Midbrain (tissue), 1 donor: Measurements from ENCODE around the gene ME3.
"Not testable (repeated sequence)": the region's sequence is repeated elsewhere in the genome, so short reads cannot be mapped to it uniquely, and the experiment has no call there.

ENCODE experiments used
- DNase-seq: peaks from one replicate; lab custom pipeline; 2025; lab: John Stamatoyannopoulos, UW

The ME3 gene

DNA sequence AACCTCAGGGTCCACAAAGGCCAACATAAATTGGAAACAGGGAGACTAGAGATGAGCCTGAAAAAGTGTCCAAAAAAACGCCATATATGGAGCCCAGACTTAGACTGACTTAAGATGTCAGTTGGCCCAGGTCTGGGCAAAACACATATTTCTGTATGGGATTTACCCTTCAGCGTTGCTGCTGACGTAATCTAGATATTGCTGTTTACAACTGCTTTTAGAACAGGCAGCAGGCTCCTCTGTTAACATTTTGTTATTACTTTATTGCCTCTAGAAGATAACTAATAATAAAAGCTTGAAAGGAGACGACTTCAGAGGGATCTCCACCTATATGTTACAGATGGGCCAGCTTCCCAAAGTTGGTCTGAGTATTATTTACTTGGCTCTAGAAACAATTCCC lies 8.7 kb downstream of the ME3 start:
- DNase-seq: no peak

DNA sequence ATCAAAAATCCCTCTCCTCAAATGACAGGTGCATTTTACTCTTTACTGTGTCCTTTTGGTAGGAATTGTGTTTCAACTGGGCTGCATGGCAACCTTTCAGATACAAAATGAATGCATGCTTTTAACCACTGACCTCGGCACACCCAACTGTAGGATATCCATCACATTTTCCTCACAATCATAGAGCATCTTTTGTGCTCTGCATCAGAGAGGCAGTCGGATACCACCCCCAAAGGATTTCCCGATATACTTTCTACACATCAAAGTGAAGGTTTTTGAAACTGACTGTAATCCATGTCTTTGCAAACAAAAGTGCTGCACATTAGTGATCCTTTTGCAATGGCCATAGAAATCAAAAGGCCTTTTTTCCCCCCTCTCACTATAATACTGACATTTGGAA lies 9.1 kb downstream of the ME3 start:
- DNase-seq: no peak

GRCh38 chr11:86660736-86661135 lies 11.7 kb downstream of the ME3 start:
- DNase-seq: no peak

GRCh38 chr11:86660088-86660487 lies 12.3 kb downstream of the ME3 start:
- DNase-seq: no peak

GRCh38 chr11:86658534-86658933 lies 13.9 kb downstream of the ME3 start:
- no peak for DNase-seq

DNA sequence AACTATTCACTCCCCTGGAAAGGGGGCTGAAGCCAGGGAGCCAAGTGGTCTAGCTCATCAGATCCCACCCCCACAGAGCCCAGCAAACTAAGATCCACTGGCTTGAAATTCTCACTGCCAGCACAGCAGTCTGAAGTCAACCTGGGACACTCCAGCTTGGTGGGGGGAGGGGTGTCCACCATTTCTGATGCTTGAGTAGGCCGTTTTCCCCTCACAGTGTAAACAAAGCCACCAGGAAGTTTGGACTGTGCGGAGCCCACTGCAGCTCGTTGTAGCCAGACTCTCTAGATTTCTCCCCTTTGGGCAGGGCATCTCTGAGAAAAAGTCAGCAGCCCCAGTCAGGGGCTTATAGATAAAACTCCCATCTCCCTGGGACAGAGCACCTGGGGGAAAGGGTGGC lies 27.2 kb downstream of the ME3 start:
- not testable (repeated sequence) for DNase-seq

- no peak for DNase-seq
Measured at GRCh38 chr11:86644291-86644690, 28.1 kb downstream of the ME3 start.

GRCh38 chr11:86641537-86642261 lies 30.7 kb downstream of the ME3 start:
- DNase-seq: no peak

GRCh38 chr11:86639137-86639536 lies 33.3 kb downstream of the ME3 start:
- DNase-seq: no peak

GRCh38 chr11:86638673-86639072 lies 33.7 kb downstream of the ME3 start:
- no peak for DNase-seq

GRCh38 chr11:86637988-86638387 lies 34.4 kb downstream of the ME3 start:
- no peak for DNase-seq

- DNase-seq: no peak
Measured at GRCh38 chr11:86636275-86636674, 36.1 kb downstream of the ME3 start.

DNA sequence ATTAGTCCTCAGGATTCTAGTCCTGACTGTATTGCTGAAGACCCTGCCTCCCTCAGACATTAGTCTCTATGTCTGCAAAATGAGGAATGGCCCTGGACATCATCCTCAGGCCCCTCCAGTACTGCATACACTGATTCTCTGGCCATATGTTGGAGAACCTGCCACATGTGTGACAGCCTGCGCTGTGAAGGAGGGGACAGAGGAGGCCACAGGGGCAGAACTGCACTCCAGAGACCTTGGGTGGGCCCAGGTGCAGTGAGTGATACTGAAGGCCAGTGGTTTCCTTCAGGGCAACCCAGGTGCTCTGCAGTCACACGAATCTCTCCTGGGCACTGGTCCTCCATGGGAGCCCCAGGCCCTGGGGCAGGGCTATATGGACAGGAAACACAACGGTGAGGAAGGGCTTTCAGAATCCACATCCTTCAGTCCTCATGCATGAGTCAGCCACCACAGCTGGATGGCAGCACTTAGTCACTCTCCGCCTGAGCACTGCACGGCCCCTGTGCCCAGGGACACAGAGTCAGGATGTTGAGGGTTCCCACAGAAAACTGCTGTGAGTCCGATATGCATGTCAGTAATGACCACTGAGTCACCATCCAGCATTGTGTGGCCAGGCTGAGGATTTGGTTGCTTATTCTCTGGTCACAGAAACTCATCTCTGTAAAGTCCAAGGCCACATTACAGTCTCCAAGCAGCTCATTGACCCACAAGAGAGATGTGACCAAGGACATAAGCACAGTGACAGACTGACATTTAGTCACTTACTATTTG lies 39.7 kb downstream of the ME3 start:
- DNase-seq: no peak

- no peak for DNase-seq
Measured at GRCh38 chr11:86630229-86630981, 42.0 kb downstream of the ME3 start.

DNA sequence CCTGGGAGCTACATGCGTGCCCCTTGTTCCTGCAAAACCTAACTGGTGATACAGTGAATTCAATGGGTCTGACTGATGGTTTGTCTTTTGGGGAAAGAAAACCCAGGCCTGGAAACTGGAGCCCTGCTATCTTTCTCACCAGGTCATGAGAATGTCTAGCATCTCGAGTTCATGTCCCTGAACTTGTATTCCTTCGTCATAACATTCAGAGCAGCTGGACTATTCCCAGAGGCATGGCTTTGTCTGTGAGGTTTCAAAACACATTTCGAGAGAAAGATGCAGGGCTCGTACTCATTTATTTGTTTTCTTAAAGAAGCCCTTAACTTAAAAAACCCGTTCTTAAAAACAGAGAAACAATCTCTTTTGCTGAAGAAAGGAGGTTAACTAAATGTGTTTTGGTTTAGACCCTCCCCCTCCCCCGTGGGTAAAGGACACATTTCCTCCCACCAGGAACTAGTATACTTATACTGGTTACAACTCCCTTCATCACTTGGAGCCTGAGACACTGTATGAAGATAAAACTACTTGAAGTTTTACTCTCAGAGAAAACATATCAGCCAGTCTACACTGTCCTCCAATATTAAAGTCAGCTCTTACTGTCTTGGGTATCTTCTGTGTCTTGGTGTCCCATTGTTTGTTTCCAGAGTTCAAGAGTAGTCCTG lies 43.2 kb downstream of the ME3 start:
- no peak for DNase-seq

GRCh38 chr11:86627776-86628455 lies 44.5 kb downstream of the ME3 start:
- DNase-seq: peak; percentile 9

- DNase-seq: no peak
Measured at GRCh38 chr11:86625981-86626380, 46.4 kb downstream of the ME3 start.

DNA sequence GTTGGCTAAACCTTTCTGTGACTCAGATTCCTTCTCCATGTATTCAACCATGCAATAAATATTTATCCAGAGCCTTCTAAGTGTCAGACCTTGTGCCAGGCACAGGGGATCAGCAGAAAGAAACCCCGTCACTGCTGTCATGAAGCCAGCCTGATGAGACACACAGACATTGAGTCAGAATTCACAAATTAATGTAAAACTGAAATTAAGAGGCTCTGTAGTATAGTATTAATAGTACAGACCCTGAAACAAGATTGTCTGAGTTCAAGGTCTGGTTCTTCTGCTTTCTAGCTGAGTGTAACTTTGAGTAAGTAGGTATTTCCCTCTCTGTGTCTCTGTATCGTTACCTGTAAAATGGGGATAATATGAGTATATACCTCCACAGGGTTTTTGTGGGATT lies 46.9 kb downstream of the ME3 start:
- no peak for DNase-seq

GRCh38 chr11:86624366-86624765 lies 48.0 kb downstream of the ME3 start:
- no peak for DNase-seq

DNA sequence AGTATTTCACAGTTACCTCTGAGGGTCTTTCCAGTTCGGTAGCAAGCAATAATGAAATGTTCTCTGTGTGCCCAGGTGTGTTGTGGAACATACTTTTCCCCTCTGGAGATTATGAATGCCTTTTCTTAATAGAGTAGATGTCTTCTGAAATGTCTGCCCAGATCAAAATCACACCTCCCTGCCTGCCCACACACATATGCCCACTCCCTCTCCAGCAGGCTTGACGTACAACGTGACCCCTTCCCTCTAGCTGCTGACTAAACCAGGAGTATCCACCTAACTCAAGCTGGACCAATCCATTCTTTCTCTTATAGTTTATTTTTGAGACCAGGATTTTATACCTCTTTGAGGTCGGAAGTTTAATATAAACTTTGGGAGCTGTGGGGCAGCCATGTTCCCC lies 48.7 kb downstream of the ME3 start:
- no peak for DNase-seq

GRCh38 chr11:86623041-86623621 lies 49.3 kb downstream of the ME3 start:
- DNase-seq: no peak
